ENCODE data around the gene GNAT3. TPM values are rescaled to one million over a fixed set of nuclear protein-coding genes. Genes with fewer than 3 reads are reported as not detected.

GNAT3 gene
- total and polyA plus RNA-seq, 5 donors = not detected

DNA sequence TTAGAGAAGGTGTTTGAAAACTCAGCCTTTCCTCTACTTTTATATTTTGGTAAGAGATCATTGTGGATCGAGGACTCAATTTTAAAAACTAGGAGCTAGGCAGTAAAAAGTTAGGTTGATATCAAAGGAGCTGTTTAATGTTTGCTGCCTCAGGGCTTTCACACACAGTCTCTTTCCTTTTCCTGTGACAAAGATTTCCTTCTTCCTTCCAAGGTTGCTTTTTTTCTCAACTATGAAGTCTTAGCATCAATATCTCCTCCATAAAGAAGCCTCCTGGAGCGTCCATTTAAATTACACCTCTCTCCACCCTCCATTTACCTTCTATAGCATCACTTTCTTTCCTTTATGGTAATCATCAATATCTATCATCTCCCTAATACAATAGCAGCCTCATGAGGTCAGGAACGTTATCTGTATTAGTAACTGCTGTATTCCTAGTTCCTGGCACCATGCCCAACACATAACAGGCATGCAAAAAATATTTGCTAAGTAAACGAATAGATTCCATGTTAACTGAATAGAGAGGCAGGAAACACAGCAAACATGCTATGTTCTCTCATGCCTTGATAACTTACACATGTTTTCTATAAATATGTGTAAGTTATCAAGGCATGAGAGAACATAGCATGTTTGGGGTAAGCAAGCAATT is 48.5 kb downstream of the GNAT3 start:
- no peaks in the 10 kb centered on the region for H3K27me3 ChIP-seq (ENCODE audit: control insufficient read depth, insufficient read depth)
- ATAC-seq (no peak), DNase-seq (no peak)
- WGBS = 60% methylated on average over 4 of the region's 4 CpGs
- no peak overlapping the region for H3K4me3 ChIP-seq (ENCODE audit: low read length)
- H3K9me3 ChIP-seq (ENCODE audit: control insufficient read depth, low read length) = no peaks in the 10 kb centered on the region
- intact Hi-C loops (cut with DNase I) = no loop called here
- H3K4me1 ChIP-seq (ENCODE audit: control insufficient read depth, insufficient read depth, low read length) = peaks cover 1% of the 10 kb centered on the region
- H3K27ac ChIP-seq (ENCODE audit: low read length) = no peak overlapping the region

DNA sequence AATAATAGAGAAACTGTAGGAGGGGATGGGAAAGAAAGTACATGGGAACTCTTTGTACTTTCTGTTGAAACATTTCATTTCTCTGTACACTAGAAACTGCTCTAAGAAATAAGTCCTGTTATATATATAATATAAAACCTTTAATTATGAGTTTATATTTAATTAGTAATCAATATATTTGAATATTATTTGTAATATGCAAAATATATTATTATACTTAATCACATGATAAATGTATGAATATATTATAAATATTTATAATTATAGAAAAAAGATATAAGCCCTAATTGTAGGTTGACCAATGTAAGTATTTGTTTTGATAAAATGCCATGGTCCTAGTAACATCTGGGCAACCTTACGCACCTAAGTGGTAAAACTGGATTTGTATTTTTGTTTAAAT is 51.0 kb downstream of the GNAT3 start:
- Histone ChIP-seq H3K4me3 (ENCODE audit: low read length) (no peak overlapping the region), H3K4me1 (ENCODE audit: control insufficient read depth, insufficient read depth, low read length) (peaks cover 1% of the 10 kb centered on the region), H3K27ac (ENCODE audit: low read length) (no peak overlapping the region), H3K27me3 (ENCODE audit: control insufficient read depth, insufficient read depth) (no peaks in the 10 kb centered on the region), H3K9me3 (ENCODE audit: control insufficient read depth, low read length) (no peaks in the 10 kb centered on the region)
- DNase-seq (no peak), ATAC-seq (no peak)
- intact Hi-C loops (cut with DNase I) = no loop called here
- 98% methylated on average over 1 of the region's 1 CpG for WGBS

DNA sequence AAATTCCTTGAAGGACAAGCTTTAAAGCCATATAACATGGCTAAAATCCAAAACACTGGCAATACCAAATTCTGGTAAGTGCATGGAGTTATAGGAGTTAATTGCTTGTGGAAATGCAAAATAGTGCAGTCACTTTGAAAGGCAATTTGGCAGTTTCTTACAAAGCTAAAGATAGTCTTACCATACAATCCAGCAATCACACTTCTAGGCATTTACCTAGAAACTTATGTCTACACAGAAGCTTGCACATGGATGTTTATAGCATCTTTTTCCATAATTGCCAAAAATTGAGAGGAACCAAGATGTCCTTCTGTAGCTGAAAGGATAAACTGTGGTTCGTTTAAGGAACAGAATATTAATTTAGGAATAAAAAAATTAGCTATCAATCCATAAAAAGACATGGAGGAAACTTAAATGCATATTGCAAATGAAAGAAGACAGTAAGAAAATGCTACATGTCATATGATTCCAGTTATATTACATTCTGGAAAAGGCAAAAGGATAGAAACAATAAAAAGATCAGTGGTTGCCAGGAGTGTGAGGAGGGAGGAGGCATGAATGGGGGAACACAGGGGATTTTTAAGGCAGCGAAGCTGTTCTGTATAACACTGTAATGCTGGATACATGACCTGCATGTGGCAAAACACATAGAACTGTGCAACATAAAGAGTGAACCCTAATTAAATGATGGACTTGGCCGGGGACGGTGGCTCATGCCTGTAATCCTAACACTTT is 51.9 kb downstream of the GNAT3 start:
- intact Hi-C loops (cut with DNase I) = no loop called here
- DNase-seq (no peak), ATAC-seq (no peak)
- Histone ChIP-seq H3K4me3 (ENCODE audit: low read length) (no peak overlapping the region), H3K27me3 (ENCODE audit: control insufficient read depth, insufficient read depth) (no peaks in the 10 kb centered on the region), H3K27ac (ENCODE audit: low read length) (no peak overlapping the region), H3K9me3 (ENCODE audit: control insufficient read depth, low read length) (no peaks in the 10 kb centered on the region), H3K4me1 (ENCODE audit: control insufficient read depth, insufficient read depth, low read length) (no peaks in the 10 kb centered on the region)
- 94% methylated on average over 4 of the region's 4 CpGs for WGBS

DNA sequence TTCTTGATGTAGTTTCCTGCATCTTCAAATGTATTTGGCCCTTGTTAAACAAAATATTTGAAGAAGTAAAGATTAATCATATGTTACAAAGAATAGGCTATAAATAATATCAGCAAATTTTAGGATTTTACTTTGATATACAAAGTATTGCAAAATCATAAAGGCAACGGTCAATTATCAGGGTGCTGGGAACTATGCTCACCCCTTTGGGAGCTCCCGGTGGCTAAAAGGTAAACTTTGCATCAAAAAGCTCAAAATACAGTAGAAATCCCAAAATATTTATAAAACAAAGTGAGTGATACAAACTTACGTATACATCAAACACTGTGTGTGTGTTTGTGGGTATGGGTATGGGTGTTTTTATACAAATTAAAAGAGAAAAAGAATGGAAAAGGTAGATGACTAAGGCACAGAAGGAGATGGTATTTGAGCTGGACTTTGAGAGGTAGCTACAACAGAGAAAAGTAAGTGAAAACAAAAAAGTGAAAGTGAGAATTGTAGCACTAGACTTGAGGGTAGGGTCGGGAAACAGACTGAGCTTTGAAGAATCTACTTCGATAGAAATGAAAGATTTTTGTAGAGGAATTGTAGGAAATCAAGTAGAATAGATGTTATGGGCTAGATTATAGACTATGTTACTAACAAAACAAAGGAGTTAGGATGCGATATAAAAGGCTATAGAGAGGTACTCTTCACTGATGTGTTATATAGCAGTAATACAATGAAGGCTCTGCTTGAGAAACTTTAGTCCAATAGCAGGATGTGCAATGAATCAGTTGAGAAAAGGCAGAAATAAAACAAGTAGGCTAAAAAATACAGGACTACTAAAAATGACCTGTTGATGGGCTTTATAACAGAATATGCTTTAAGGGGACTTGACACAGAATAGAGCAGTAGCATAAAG is 52.8 kb downstream of the GNAT3 start:
- DNase-seq (no peak), ATAC-seq (no peak)
- Histone ChIP-seq H3K27ac (ENCODE audit: low read length) (no peak overlapping the region), H3K4me3 (ENCODE audit: low read length) (no peak overlapping the region), H3K9me3 (ENCODE audit: control insufficient read depth, low read length) (no peaks in the 10 kb centered on the region), H3K4me1 (ENCODE audit: control insufficient read depth, insufficient read depth, low read length) (no peaks in the 10 kb centered on the region), H3K27me3 (ENCODE audit: control insufficient read depth, insufficient read depth) (no peaks in the 10 kb centered on the region)
- intact Hi-C loops (cut with DNase I) = no loop called here
- 86% methylated on average over 6 of the region's 6 CpGs for WGBS

DNA sequence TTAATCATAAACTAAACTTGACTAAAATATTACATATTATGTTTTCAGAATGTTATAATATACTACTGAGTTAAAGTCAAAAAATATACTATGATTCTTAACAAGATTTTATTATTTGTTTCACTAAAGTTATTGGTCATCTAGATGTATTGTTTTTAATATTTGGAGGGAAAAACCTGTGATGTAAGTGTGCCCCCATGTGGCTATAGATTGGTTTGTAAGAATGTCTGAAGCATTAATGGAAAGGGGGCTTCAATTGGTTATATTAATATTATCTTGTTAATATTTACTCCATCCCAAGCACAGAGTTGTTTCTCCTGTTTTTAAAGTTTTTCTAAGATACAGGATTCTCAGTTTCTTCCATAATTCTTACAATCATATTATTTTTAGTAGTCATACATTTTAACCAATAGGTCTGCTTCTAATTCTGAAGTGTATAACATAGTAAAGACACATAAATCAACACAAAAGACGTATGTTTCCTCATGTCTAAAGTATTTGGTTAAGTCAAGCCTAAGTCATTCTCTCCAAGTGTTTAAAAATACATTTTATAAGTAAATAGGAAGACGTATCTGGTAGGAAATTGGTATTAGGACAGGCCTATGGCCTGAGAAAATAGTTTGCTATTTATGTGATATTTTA is 58.0 kb downstream of the GNAT3 start:
- 63% methylated on average over 2 of the region's 2 CpGs for WGBS
- intact Hi-C loops (cut with DNase I) = no loop called here
- ATAC-seq = no peak
- no peak for DNase-seq
- Histone ChIP-seq H3K4me3 (ENCODE audit: low read length) (no peak overlapping the region), H3K9me3 (ENCODE audit: control insufficient read depth, low read length) (no peaks in the 10 kb centered on the region), H3K4me1 (ENCODE audit: control insufficient read depth, insufficient read depth, low read length) (no peaks in the 10 kb centered on the region), H3K27me3 (ENCODE audit: control insufficient read depth, insufficient read depth) (no peaks in the 10 kb centered on the region), H3K27ac (ENCODE audit: low read length) (no peak overlapping the region)

DNA sequence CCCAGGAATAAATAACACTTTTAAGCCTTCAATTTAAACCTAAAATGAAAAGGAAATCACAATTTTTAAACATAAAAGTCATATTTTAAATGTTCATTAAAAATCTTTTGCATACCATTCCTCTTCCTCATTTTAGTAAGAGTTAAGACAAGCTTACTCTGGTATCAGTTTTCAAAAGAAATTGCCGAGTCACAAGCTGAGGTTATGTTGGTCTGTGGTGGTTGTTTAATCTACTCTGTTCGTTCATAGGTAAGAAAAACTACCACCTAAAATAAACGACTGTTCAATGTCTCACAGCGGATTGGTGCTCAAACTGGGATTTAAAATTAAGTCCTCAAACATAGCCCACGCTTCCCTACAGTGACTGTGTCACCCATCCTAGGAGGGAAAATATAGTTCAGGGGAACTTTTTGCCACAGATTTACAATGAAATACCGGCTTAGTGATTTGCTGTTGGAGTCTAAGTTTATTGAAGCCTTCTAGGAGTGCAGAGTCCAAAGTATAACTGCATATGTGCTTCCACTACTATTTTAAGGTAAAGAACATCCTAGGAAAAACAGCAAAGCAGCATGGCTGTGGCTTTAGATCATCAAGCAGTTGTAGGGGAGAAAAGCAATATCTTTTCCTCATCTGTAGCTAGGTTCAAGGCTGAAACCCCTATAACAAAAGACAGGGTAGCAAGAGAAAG is 61.1 kb downstream of the GNAT3 start:
- Histone ChIP-seq H3K27me3 (ENCODE audit: control insufficient read depth, insufficient read depth) (no peaks in the 10 kb centered on the region), H3K4me3 (ENCODE audit: low read length) (no peak overlapping the region), H3K9me3 (ENCODE audit: control insufficient read depth, low read length) (no peaks in the 10 kb centered on the region), H3K27ac (ENCODE audit: low read length) (no peak overlapping the region), H3K4me1 (ENCODE audit: control insufficient read depth, insufficient read depth, low read length) (no peaks in the 10 kb centered on the region)
- intact Hi-C loops (cut with DNase I) = no loop called here
- no peak for DNase-seq
- no peak for ATAC-seq
- 70% methylated on average over 6 of the region's 6 CpGs for WGBS

DNA sequence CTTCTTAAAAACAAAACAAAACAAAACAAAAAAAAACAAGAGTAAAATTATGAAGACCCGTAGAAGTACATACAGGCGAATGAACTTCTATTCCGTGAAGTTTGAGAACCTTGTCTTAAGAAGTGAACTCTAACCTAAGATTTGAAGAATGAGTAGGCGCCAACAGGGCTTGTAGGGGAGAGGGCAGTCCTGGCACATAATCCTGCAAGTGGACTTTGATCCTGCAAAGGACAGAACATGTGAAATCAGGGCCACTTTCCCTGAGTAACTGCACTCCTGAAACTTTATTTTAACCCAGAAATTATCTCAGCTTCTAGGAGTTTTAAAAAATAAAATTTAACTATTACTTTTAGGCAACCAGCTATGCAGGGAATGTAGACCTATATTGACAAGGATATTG is 62.0 kb downstream of the GNAT3 start:
- intact Hi-C loops (cut with DNase I) = no loop called here
- no peaks in the 10 kb centered on the region for H3K27me3 ChIP-seq (ENCODE audit: control insufficient read depth, insufficient read depth)
- ATAC-seq (no peak), DNase-seq (no peak)
- no peaks in the 10 kb centered on the region for H3K4me1 ChIP-seq (ENCODE audit: control insufficient read depth, insufficient read depth, low read length)
- H3K4me3 ChIP-seq (ENCODE audit: low read length) = no peak overlapping the region
- H3K9me3 ChIP-seq (ENCODE audit: control insufficient read depth, low read length) = no peaks in the 10 kb centered on the region
- H3K27ac ChIP-seq (ENCODE audit: low read length) = no peak overlapping the region
- WGBS = 93% methylated on average over 4 of the region's 4 CpGs

DNA sequence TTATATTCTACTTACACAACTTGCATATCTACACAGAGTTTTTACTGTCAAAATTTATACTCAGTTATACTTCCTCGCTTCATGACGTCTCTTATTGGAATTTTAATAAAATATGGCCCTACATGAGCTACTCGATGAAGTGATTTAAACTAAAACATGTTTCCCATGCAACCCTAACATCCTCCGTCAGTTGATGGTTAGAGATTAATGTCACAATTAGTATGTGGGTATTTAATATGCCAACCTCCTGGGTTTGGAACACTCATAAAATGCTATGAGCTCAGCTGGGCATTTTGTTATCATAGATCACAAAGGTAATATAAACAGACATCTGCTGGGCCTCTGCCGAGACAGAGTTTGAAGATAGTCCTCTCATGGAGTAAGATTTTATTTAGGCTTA is 66.5 kb downstream of the GNAT3 start:
- Histone ChIP-seq H3K27me3 (ENCODE audit: control insufficient read depth, insufficient read depth) (no peaks in the 10 kb centered on the region), H3K4me1 (ENCODE audit: control insufficient read depth, insufficient read depth, low read length) (peaks cover 2% of the 10 kb centered on the region), H3K27ac (ENCODE audit: low read length) (no peak overlapping the region), H3K4me3 (ENCODE audit: low read length) (no peak overlapping the region), H3K9me3 (ENCODE audit: control insufficient read depth, low read length) (no peaks in the 10 kb centered on the region)
- intact Hi-C loops (cut with DNase I) = no loop called here
- no peak for DNase-seq
- no peak for ATAC-seq
- 94% methylated on average over 5 of the region's 5 CpGs for WGBS

DNA sequence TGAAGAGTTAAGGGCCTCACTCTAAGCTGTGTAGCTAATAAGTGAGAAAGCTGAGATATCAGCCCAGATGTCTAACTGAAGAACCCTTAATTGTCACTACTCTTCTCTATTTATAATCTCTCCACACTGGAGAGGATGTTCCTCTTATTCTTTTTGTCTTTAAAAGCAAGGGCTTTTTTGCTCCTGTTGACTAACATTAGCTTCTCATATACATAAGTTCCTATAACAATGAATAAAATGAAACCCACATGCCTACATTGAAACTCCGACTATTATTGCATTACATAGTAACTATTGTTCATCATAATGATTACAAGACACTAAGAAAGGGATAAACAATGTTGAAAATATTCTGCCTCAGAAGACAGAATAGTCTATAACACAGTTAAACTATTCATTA is 67.1 kb downstream of the GNAT3 start:
- no peaks in the 10 kb centered on the region for H3K9me3 ChIP-seq (ENCODE audit: control insufficient read depth, low read length)
- H3K27ac ChIP-seq (ENCODE audit: low read length) = no peak overlapping the region
- peaks cover 2% of the 10 kb centered on the region for H3K4me1 ChIP-seq (ENCODE audit: control insufficient read depth, insufficient read depth, low read length)
- H3K27me3 ChIP-seq (ENCODE audit: control insufficient read depth, insufficient read depth) = no peaks in the 10 kb centered on the region
- intact Hi-C loops (cut with DNase I) = no loop called here
- DNase-seq (no peak), ATAC-seq (no peak)
- WGBS = 81% methylated on average over 1 of the region's 1 CpG
- no peak overlapping the region for H3K4me3 ChIP-seq (ENCODE audit: low read length)

DNA sequence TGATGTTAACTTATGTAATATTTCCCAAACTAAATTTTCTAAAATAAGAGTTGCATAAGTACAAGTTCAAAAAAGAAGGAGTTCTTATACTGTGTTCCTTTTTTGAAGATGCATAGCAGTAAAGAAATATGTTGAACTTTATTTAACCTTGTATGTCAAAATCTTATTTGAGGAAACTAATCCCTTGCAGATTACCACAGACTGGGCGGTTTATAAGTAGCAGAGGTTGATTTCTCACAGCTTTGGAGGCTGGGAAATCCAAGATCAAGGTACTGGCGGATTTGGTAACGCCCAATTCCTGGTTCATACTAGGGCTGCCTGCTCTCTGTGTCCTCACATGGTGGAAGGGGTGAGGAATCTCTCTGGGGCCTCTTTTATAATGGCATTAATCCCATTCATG is 68.5 kb downstream of the GNAT3 start:
- H3K4me1 ChIP-seq (ENCODE audit: control insufficient read depth, insufficient read depth, low read length) = peaks cover 2% of the 10 kb centered on the region
- ATAC-seq (no peak), DNase-seq (no peak)
- no peak overlapping the region for H3K4me3 ChIP-seq (ENCODE audit: low read length)
- 88% methylated on average over 3 of the region's 3 CpGs for WGBS
- no peaks in the 10 kb centered on the region for H3K9me3 ChIP-seq (ENCODE audit: control insufficient read depth, low read length)
- H3K27me3 ChIP-seq (ENCODE audit: control insufficient read depth, insufficient read depth) = no peaks in the 10 kb centered on the region
- H3K27ac ChIP-seq (ENCODE audit: low read length) = no peak overlapping the region
- intact Hi-C loops (cut with DNase I) = no loop called here

Measured in right cardiac atrium (tissue), 5 donors.